Psoas muscle (tissue), 8 donors: ENCODE results near the gene STAB2. TPM values are rescaled to one million over a fixed set of nuclear protein-coding genes. Genes with fewer than 3 reads are reported as not detected.

Experiments
- ATAC-seq, 4 donors: fragments of 200-7000 bp; cut with Tn5 transposase; one replicate each; pipeline ENCODE4 v1.9.1; 2020; ENCODE audit warnings: moderate library complexity in 3 of 4, mild to moderate bottlenecking in 2 of 4
- DNase-seq, 2 donors: peaks; one replicate each; pipeline ENCODE4 v3.0.0-alpha.2; 2020
- H3K27ac ChIP-seq: fragments of 200-600 bp; one replicate; pipeline ENCODE4 v1.8.0; 2022
- H3K27me3 ChIP-seq, 3 donors: fragments of 200-600 bp in 1 of 3; one replicate each; pipeline versions ENCODE4 v1.6.1 to v1.8.0; 2013 to 2022; ENCODE audit warnings: low read length in 2 of 3, mild to moderate bottlenecking in 2 of 3, moderate library complexity in 1 of 3; ENCODE audit not compliant: insufficient read depth in 3 of 3
- H3K36me3 ChIP-seq, 2 donors: fragments of 200-600 bp in 1 of 2; one replicate each; pipeline versions ENCODE4 v1.6.1 to v1.8.0; 2013 to 2022; ENCODE audit warnings: low read depth in 1 of 2, mild to moderate bottlenecking in 1 of 2, moderate library complexity in 1 of 2; ENCODE audit not compliant: insufficient read depth in 1 of 2
- H3K4me1 ChIP-seq: fragments of 200-600 bp; one replicate; pipeline ENCODE4 v1.8.0; 2022
- H3K4me3 ChIP-seq: fragments of 200-600 bp; one replicate; pipeline ENCODE4 v1.8.0; 2022; ENCODE audit warnings: mild to moderate bottlenecking
- H3K9me3 ChIP-seq: fragments of 200-600 bp; one replicate; pipeline ENCODE4 v1.8.0; 2022
- CTCF ChIP-seq: fragments of 200-600 bp; IDR thresholded peaks from one replicate; pipeline ENCODE4 v1.8.0; 2022; ENCODE audit warnings: antibody characterized with exemption
- WGBS, 3 donors: extraction: QIAGEN DNeasy Blood & Tissue Kit; methylation state at CpG; one replicate each; pipeline versions ENCODE4 v1.1.6 to v1.1.7; 2013; 5-methylcytosine and 5-hydroxymethylcytosine counted together
- intact Hi-C, 2 donors: fragments of 100-400 bp; cut with DNase I; formaldehyde crosslinking; loops; one replicate each; pipeline versions ENCODE4 v1.11.0 to v1.14.2; 2022
- polyA plus RNA-seq, 3 donors: library from polyadenylated mRNA; stranded (reverse); fragments of 200-250 nt; gene quantifications; one replicate each; pipeline ENCODE4 v1.2.3, GENCODE V29; 2013
- total RNA-seq, 4 donors: library from RNA; stranded (reverse); fragmentation: NEBNext Ultra II Directional in 2 of 4; extraction: Animal tissue kit (Norgen Biotek cat#: 25700) in 2 of 4; gene quantifications; one replicate each; pipeline versions ENCODE4 v1.2.1 to v1.2.4, GENCODE V29; 2021 to 2023
- donor health status: healthy with polysubstance abuse.
- donor health status: DM: no; HTN: no; CAD: no; lungs with moderate emphysema.
- donor health status: Bipolar disorder and iron deficiency.
- donor health status: healthy.
- donor health status: DM: yes; HTN: yes; CAD: no.
- donor health status: DM: no; HTN: no; CAD: no.
- donor health status: DM: no; HTN: no; CAD: no.
- donor health status: DM: yes; HTN: yes; CAD: no.

Gene STAB2
- total and polyA plus RNA-seq, 7 donors: under 0.01 to 0.32 (median 0.06) TPM; not detected in 2

GRCh38 chr12:103697971-103698751, 111.1 kb downstream of the STAB2 start:
- Histone ChIP-seq H3K27ac (no peak overlapping the region), H3K4me1 (no peaks in the 10 kb centered on the region), H3K27me3 (no peaks in the 10 kb centered on the region), H3K4me3 (no peak overlapping the region), H3K9me3 (no peaks in the 10 kb centered on the region), H3K36me3 (no peaks in the 10 kb centered on the region)
- ATAC-seq (no peak), DNase-seq (no peak)
- WGBS, 3 donors: 72 to 75% (median 74%) methylated on average over 9 of the region's 9 CpGs
- no peak for TF ChIP-seq CTCF
- intact Hi-C loops: no loop called here

- Histone ChIP-seq H3K4me3 (no peak overlapping the region), H3K9me3 (no peaks in the 10 kb centered on the region), H3K36me3 (no peaks in the 10 kb centered on the region), H3K27ac (no peak overlapping the region), H3K27me3 (no peaks in the 10 kb centered on the region), H3K4me1 (no peaks in the 10 kb centered on the region)
- no peak for TF ChIP-seq CTCF
- ATAC-seq (no peak), DNase-seq (no peak)
- intact Hi-C loops: no loop called here
- 67 to 73% (median 67%) methylated on average over 9 of the region's 9 CpGs for WGBS, 3 donors
Measured at GRCh38 chr12:103698752-103699560, 111.9 kb downstream of the STAB2 start.

GRCh38 chr12:103705098-103705497, 118.0 kb downstream of the STAB2 start:
- 81 to 88% (median 86%) methylated on average over 2 of the region's 2 CpGs for WGBS, 3 donors
- H3K9me3 ChIP-seq: no peaks in the 10 kb centered on the region
- H3K4me1 ChIP-seq: no peaks in the 10 kb centered on the region
- DNase-seq: no peak
- ATAC-seq: no peak
- TF ChIP-seq CTCF: no peak
- peaks cover 0 to 7% (median 4%) of the 10 kb centered on the region in 3 donors for H3K27me3 ChIP-seq
- intact Hi-C loops: no loop called here
- no peaks in the 10 kb centered on the region for H3K36me3 ChIP-seq
- no peak overlapping the region for H3K4me3 ChIP-seq
- H3K27ac ChIP-seq: no peak overlapping the region

GRCh38 chr12:103705927-103706326, 118.9 kb downstream of the STAB2 start:
- intact Hi-C loops: loop anchor here in 1 of 2 donors (2.0 kb wide), 1 partner anchor 53 kb away; no protein-coding TSS in a partner anchor
- H3K27ac ChIP-seq: no peak overlapping the region
- ATAC-seq (no peak), DNase-seq (no peak)
- H3K36me3 ChIP-seq: no peaks in the 10 kb centered on the region
- WGBS, 3 donors: 88 to 93% (median 88%) methylated on average over 2 of the region's 2 CpGs
- no peaks in the 10 kb centered on the region for H3K9me3 ChIP-seq
- TF ChIP-seq CTCF: no peak
- no peak overlapping the region for H3K4me3 ChIP-seq
- no peaks in the 10 kb centered on the region for H3K4me1 ChIP-seq
- peaks cover 0 to 7% (median 4%) of the 10 kb centered on the region in 3 donors for H3K27me3 ChIP-seq
